GM12801 (cell line): Measurements from ENCODE around the gene SEPTIN5.

Experiments
- CTCF ChIP-seq: IDR thresholded peaks from one replicate; pipeline ENCODE4 v1.5.1; 2011; ENCODE audit warnings: control low read depth; ENCODE audit not compliant: insufficient read length; ENCODE audit errors: extremely low read depth

Gene SEPTIN5

GRCh38 chr22:19764299-19764593 is 49.9 kb downstream of the SEPTIN5 start:
- TF ChIP-seq CTCF = no peak

- TF ChIP-seq CTCF = no peak
Observed at GRCh38 chr22:19764636-19765476, 50.6 kb downstream of the SEPTIN5 start.

- TF ChIP-seq CTCF = no peak
Observed at GRCh38 chr22:19765477-19766239, 51.4 kb downstream of the SEPTIN5 start.

- TF ChIP-seq CTCF = no peak
Observed at GRCh38 chr22:19766240-19766510, 51.9 kb downstream of the SEPTIN5 start.

DNA sequence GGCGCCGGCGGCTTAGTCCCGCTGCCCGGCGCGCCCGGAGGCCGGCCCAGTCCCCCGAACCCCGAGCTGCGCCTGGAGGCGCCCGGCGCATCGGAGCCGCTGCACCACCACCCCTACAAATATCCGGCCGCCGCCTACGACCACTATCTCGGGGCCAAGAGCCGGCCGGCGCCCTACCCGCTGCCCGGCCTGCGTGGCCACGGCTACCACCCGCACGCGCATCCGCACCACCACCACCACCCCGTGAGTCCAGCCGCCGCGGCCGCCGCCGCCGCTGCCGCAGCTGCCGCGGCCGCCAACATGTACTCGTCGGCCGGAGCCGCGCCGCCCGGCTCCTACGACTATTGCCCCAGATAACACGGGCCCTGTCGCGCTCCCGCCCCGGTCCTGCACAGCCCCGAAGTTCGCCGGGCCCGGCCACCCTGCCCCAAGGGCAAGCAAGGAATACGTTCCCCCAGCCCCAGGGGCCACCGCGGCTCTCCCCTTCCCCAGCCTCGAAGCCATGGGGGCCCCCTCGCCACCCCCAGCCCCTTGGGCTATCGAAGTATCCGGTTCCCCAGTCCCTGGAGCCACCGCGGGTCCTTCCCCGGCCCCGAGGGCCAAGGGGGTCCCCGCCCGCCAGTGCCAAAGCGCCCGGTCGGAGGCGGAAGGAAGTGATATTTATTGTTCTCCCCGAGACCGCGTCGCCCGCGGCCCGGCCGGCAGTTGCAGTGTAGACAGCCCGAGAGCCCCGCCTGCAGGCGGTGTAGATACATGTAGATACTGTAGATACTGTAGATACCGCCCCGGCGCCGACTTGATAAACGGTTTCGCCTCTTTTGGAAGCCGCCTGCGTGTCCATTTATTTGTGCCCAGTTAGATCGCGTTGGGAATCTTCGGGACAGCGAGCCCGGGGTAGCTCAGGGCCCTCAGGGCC is 52.5 kb downstream of the SEPTIN5 start:
- TF ChIP-seq CTCF = no peak

DNA sequence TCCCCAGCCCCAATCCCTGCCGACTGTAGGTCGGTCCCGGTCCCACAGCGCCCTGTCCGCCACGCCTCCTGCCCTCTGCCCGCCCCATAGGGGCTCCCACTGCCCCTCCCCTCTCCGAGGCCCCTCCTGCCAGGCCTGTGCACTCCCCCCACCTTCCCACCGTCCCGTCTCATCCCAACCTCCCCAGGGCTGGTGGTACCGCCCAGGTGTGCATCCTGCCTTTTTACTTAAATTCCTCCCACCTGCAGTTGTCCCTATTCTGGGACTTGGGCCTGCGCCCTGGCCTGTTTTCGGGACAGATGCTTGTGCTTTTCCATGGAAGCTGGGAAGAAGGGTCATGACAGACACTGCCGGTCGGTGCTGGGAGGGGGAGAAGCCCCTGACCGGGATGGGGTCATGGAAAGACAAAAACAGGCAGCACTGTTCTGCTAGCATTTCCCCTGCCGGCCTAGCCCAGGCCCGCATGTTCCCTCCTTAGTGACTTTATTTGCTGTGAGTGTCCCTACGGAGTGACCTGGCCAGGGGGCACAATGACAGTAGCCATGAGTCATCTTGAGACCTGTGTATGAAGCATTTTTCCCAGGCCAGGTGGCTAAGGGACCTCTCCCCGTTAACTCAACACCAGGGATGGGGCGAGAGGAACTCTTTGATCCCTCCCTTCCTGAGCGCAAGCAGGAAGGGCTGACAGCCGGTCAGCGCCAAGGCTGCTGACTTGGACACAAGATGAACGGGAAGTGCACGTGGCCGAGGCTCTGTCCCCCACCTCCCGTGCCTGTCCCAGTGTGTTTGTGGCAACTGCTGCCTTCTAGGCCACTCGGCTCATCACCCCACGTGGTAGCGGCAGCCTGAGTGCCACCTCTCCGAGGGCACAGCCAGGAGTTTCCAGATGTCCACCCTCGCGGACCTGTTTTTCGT is 53.4 kb downstream of the SEPTIN5 start:
- TF ChIP-seq CTCF = no peak

- TF ChIP-seq CTCF = no peak
Observed at GRCh38 chr22:19769393-19769715, 55.1 kb downstream of the SEPTIN5 start.
